ENCODE measurements around the gene CSNK1G3.

CSNK1G3 gene

DNA sequence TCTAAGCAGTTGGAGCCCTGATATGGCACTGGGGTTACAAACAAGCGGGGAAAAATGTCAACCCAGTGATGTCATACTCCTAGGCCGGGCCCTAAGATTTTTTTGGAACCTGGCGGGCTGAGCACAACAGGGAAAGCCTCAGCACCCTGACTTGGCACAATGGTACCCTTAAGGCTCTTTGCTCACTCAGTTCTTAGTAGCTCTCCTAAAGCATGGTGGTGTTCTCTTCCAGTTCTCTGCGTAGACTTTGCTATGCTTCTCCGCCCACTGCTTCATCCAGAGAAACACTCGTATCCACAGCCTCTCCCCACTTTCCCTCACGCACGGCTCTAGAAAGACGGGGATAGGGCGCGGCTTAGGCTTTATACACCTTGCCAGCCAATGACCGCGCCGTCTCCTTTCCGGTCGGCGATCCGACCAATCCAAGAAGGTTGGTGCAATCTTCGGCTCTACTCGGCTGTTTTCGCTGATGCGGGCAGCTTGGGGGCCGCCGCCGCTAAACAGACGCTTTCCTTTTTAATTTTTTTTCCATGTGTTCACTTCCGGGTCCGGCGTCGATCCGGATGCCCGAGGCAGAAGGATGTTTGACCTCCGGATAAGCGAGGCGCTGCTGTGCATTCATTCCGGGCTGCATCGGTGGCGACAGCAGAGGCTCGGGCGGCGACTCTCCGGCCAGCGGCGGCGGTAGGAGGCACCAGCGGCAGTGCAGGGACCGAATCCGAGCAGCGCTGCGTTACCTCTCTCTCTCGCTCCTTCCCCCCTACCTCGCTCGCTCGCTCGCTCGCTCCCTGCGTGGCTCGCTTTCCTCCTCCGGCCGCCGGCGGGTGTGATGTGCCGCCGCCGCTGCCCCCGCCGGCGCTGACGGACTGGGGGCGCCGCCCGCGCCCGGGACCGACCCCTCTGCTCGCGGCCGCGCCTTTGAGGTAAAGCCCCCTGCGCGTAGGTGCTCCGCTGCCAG, at the start of gene CSNK1G3:
Gene CSNK1G3, plus strand, starts transcription at position 530 of the 958 bp plus-strand sequence. CDS start 33,487 bp downstream, outside the sequence.
- no peak for TF ChIP-seq GATA2 (IDR thresholded peaks at IDR 0.05; ENCODE audit: low read depth, low read length)
- no peak for TF ChIP-seq GATA3 (IDR thresholded peaks at IDR 0.05; ENCODE audit: low read depth, low read length)

DNA sequence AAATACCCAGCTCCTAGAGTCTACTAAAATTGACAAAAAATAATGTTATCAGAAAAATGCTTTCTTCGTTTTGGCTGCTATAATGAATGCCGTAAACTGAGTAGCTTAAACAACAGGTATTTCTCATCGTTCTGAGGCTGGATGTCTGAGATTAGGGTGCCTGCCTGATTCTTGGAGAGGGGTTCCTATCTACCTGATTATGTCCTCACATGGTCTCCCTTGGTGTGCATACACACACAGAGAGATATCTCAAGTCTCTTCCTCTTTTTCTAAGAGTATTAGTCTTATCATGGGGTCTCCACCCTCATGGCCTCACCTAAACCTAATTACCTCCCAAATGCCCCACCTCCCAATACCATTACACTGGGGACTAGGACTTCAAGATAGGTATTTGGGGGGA, 40.6 kb upstream of the CSNK1G3 start:
- TF ChIP-seq GATA2 (IDR thresholded peaks at IDR 0.05; ENCODE audit: low read depth, low read length) (no peak), GATA3 (IDR thresholded peaks at IDR 0.05; ENCODE audit: low read depth, low read length) (no peak)

DNA sequence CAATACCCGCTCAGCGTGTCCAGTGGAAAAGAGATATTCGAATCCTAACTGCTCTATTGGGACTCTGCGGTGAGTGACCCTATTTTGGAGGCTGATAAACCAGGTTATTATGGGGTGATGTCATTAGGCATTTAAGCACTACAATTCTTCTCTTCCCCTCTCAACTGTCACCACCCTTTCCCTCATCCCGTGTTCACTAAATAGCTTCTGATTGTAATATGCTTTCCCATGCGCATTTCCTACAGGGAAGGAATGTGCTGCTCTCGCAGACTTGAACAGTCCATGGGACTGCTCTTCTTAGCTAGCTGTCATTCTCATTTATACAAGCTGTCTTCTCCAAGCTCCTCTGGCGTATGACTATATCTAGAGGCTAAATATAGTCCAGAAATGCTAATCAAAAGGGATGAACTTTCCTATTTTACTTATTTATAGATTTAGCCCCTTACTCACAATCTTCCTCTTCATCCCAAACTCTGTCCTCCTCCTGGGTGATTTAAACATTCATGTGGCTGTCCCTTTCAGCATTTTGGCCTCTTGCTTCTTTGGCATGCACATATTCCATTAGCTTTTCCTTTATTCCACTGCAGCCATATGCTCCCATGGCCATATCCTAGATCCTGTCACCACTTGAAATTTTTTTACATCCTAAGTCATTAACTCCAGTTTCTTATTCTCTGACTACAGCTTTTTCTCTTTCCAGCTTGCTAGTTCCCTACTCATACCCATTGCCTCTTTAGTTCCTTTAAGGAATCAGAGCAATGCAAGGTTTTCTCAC, 39.6 kb upstream of the CSNK1G3 start:
- no peak for TF ChIP-seq GATA3 (IDR thresholded peaks at IDR 0.05; ENCODE audit: low read depth, low read length)
- TF ChIP-seq GATA2 (IDR thresholded peaks at IDR 0.05; ENCODE audit: low read depth, low read length), result no peak

DNA sequence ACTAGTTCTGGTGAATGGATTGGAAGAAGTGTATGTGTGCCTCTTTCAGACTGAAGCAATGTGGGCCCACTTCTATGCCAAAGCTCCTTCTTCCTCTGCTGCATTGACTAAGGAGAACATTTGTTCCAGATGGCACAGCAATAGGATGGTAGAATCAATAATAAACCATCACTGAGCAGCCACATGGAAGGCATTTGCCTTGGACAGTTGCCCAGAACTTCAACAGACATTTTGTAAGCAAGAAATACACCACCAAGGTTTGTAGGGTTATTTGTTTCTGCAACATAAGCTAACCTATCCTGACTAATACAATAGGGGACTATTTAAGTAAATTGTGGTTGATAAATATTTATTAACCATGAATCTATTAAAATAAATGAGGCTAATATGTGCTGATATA, 37.7 kb upstream of the CSNK1G3 start:
- TF ChIP-seq GATA2 (IDR thresholded peaks at IDR 0.05; ENCODE audit: low read depth, low read length) (no peak), GATA3 (IDR thresholded peaks at IDR 0.05; ENCODE audit: low read depth, low read length) (no peak)

DNA sequence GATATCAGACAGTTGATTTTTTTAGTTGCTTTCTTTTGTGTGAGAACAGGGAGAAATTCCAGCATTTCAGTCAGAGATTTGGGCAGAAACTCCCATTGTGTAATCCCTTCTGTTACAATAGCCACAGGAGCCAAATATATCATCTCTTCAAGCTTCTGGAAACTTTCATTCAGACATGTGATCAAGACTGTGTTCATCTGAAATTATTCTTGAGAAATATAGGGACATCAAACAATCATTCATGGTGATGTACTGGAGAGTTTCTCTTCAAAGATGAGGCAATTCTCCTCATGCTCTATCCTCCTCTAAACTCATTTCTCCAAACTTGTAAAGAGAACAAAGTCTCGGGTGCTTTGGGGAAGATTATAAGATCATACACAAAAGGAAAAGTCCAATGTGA, 35.2 kb upstream of the CSNK1G3 start:
- TF ChIP-seq GATA3 (IDR thresholded peaks at IDR 0.05; ENCODE audit: low read depth, low read length) (no peak), GATA2 (IDR thresholded peaks at IDR 0.05; ENCODE audit: low read depth, low read length) (no peak)

DNA sequence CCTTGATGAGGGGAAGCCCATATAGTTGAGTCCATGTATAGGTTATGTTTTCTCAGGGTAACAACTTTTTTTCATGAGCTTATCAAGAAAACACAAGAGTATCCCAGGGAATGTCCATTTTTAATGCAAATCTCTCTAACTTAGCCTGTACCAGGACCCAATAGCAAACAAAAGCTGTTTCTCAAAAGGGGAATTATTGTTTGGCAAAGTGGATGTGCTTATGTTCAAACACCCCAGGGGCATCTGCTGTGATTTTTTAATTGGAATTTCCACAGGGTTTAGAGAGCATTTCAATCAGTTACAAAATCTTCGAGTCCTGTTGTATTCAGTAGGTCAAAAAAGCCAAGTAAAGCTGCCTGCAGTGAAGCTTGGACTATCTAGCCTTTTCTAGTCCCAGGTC, 33.4 kb upstream of the CSNK1G3 start:
- TF ChIP-seq GATA2 (IDR thresholded peaks at IDR 0.05; ENCODE audit: low read depth, low read length) (no peak), GATA3 (IDR thresholded peaks at IDR 0.05; ENCODE audit: low read depth, low read length) (no peak)

DNA sequence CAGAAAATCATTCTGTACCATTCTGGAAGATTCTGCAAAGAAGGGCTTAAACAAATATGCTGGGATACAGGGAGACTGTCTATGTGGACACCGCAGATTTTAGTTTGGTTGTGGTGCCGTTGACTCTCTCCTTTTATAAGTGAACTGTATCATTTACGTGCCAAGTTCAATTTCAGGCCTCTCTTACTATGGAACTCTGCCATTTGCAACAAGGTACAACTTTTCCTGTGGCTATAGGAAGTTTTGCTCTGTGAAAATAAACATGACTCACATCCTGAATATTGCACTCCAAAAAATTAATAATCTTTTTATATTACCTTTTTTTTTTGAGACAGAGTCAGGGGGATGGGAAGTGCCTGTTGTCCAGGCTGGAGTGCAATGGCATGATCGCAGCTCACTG, 29.7 kb upstream of the CSNK1G3 start:
- TF ChIP-seq GATA2 (IDR thresholded peaks at IDR 0.05; ENCODE audit: low read depth, low read length) (no peak), GATA3 (IDR thresholded peaks at IDR 0.05; ENCODE audit: low read depth, low read length) (no peak)

DNA sequence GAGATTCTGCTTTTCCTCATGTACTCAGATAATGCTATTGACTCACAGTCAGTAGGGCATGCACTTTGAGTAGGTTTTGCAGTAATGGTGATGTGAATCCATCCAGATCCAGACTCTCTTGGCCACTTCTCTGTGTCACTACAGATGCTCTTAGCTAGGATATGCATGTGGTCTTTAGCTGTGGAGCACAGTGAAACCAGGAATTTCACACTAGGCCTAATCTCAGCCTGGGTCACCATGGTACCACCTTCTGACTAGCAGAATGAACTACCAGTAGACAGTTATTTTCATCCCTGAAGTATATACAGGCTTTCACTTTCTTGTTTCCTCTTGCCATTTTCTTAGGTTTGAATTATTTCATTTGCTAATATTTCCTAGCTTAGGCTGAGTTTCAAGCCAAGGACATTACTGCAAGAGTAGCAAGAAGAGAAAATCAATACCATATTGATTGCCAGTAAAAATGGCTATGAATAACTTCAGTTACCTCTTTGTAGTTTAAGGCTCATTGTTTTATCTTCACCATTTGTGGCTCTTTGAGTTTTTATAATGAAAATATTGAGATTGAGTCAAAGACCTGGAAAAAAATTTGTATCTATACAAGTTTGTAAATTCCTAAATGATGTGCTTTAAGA, 28.4 kb upstream of the CSNK1G3 start:
- no peak for TF ChIP-seq GATA2 (IDR thresholded peaks at IDR 0.05; ENCODE audit: low read depth, low read length)
- TF ChIP-seq GATA3 (IDR thresholded peaks at IDR 0.05; ENCODE audit: low read depth, low read length), result no peak

DNA sequence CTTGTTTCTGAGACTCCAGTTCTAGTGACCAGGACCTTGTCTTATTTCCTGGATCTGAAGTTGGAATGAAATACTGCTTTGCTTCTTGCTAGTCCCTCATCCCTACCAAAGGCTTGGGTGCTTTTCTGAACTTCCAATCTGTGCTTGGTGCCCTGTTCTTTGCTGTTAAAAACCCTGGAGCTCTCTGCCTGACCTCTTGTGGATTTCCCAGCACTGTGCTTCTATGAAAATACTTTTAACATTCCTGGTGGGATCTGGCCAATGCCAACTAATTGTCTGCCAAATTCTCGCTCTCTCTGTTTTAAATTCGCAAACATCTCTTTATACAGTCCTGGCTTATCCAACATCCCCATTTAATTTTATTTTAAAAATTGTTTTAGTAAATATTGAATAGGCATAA, 26.7 kb upstream of the CSNK1G3 start:
- TF ChIP-seq GATA2 (IDR thresholded peaks at IDR 0.05; ENCODE audit: low read depth, low read length) (no peak), GATA3 (IDR thresholded peaks at IDR 0.05; ENCODE audit: low read depth, low read length) (no peak)

DNA sequence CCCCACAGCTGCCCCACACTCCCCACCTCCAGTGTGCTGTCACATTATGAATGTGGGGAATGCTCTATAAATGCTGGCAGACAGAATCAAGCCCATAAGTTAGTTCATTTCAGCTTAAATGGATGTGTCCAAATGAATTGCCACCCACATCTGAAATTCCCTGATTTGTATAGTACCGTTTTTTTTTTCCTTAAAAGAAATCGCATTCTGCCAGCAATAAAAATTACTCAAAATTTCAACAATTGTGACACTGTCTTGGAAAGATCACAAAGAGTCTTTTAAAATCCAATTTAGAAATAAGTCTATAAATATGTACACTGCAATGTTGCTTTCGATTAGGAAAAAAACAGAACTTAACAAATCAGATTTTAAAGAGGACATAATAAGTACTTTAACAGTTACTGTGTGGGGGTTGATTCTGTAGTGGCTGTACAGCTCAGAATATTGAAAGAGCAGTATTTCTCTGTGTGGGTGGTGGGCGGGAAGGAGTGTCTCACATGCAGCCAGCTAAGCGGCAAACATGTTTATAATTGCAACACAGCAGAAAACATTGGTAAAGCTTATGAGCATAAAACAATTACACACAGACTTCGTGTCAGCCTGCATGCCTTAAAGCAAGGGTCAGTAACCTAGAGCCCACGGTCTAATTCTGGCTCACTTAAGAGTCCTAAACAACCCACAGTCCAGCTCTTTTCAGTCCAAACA, 24.9 kb upstream of the CSNK1G3 start:
- TF ChIP-seq GATA2 (IDR thresholded peaks at IDR 0.05; ENCODE audit: low read depth, low read length) (no peak), GATA3 (IDR thresholded peaks at IDR 0.05; ENCODE audit: low read depth, low read length) (no peak)

DNA sequence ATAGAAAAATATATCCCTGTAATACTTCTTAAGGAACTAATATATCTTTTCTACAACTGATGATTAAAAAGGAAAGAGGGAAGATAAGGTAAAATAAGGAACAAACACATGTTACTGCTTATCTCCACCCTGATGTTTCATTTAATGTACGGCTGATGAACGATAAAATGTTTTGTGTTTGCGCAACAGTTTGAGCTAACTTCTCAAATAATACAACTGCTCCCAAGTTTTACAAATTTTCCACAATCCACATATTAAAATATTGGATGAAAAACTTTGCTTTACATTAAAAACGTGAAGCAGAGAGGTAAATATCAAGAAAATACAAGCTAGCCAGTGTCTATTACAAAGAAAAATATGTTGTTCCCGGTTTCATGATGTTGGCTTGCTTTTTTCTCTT, 21.0 kb upstream of the CSNK1G3 start:
- no peak for TF ChIP-seq GATA2 (IDR thresholded peaks at IDR 0.05; ENCODE audit: low read depth, low read length)
- no peak for TF ChIP-seq GATA3 (IDR thresholded peaks at IDR 0.05; ENCODE audit: low read depth, low read length)

DNA sequence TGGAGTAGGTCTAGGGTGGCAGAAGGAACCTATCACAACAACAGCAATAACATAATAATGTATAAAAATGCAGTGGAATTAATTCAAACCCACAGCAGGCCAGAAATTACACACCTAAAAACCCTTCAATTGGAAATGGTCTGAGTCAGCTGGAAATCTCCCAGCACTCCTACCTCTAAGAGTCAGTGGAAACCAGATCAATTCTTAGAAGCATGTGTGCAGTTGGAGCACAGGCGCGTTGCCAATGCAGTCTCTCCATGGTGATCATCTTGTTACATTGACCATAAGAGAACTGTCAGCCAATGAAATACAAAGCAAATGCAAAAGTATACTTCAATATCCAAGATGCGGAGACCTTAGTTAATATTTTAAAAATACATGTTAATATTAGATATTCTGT, 15.1 kb upstream of the CSNK1G3 start:
- no peak for TF ChIP-seq GATA2 (IDR thresholded peaks at IDR 0.05; ENCODE audit: low read depth, low read length)
- no peak for TF ChIP-seq GATA3 (IDR thresholded peaks at IDR 0.05; ENCODE audit: low read depth, low read length)

DNA sequence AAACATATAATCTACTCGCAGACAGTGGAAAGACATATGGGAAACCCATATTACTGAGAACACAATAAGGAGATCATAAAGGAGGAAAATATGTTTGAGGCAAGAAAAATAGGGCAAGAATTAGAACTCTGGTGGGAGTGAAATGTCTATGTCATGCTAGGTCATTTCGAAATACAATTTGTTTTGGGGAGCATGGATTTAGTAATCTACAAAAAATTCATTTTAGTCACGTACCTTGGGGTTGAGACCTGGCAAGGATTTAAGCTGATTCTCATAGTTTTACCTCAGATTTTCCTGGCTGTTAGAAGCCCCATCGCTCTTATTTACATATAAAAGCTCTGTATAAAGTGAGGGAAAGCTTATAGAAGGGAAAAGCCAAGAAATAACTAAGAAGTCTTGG, 11.5 kb upstream of the CSNK1G3 start:
- TF ChIP-seq GATA3 (IDR thresholded peaks at IDR 0.05; ENCODE audit: low read depth, low read length) (no peak), GATA2 (IDR thresholded peaks at IDR 0.05; ENCODE audit: low read depth, low read length) (no peak)

DNA sequence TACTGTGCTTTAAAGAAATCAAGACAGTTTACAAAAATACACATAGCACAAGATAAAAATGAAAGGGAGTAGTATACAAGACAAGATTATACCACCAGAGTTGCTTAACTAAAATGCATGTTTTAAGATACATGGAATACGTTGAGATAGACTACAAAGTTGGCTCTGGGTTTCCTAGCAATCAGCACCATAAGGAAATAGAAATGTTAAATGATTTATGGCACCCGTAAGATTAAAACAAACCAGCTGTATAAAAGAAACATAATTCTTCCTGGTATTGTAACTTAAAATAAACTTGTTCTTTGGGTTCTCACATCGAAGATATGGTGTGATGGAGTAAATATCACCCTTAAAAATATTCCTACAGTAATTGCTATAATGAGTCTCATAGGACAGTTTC, 9.9 kb upstream of the CSNK1G3 start:
- TF ChIP-seq GATA2 (IDR thresholded peaks at IDR 0.05; ENCODE audit: low read depth, low read length), result no peak
- TF ChIP-seq GATA3 (IDR thresholded peaks at IDR 0.05; ENCODE audit: low read depth, low read length), result no peak

Data from SH-SY5Y (cell line).